GM19467 (cell line): ENCODE results near the gene PCGF3.

Experiments
- ATAC-seq: cut with Tn5 transposase; IDR thresholded peaks from one replicate; pipeline ENCODE4 v1.9.1; 2021; ENCODE audit warnings: mild to moderate bottlenecking, moderate library complexity; ENCODE audit not compliant: unreplicated experiment

PCGF3 gene, protein sequence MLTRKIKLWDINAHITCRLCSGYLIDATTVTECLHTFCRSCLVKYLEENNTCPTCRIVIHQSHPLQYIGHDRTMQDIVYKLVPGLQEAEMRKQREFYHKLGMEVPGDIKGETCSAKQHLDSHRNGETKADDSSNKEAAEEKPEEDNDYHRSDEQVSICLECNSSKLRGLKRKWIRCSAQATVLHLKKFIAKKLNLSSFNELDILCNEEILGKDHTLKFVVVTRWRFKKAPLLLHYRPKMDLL

DNA sequence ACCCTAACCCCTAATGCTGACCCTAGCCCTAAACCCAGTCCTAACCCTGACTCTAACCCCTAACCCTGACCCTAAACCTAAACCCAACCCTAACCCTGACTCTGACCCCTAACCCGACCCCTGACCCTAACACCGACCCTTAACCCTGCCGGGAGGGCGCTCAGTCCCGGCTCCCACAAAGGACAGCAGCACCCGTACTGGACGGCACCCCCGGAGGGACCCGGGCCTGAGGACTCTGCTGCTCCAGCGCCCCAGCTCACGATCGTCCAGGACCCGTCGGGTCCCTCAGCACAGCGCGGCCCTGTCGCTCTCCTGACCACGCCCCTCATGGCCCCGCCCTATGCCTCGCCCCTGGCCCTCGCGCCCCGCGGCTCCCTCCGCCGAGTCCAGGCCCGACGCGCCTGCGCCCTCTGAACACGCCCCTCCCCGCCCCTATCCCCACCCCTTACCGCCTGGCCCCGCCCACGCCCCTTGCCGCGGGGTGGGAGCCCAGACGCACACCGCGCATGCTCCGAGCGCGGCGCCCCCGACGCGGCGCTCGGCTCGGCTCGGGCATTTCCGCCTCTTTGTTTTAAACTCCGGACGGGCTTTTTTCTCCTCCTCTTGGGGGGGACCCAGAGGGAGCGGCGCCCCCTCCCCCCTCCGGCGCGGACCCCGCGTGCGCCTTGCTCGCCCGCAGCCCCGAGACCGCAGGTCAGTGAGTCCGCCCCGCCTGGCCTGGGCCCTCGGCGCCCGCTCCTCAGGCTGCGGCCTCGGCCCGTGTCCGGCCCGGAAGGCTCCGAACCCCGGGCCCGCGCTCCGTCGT is at the start of gene PCGF3:
Gene PCGF3, plus strand, starts transcription at position 555 of the 805 bp plus-strand sequence. CDS start 27,849 bp downstream, outside the sequence.
- peak; percentile 92 for ATAC-seq

DNA sequence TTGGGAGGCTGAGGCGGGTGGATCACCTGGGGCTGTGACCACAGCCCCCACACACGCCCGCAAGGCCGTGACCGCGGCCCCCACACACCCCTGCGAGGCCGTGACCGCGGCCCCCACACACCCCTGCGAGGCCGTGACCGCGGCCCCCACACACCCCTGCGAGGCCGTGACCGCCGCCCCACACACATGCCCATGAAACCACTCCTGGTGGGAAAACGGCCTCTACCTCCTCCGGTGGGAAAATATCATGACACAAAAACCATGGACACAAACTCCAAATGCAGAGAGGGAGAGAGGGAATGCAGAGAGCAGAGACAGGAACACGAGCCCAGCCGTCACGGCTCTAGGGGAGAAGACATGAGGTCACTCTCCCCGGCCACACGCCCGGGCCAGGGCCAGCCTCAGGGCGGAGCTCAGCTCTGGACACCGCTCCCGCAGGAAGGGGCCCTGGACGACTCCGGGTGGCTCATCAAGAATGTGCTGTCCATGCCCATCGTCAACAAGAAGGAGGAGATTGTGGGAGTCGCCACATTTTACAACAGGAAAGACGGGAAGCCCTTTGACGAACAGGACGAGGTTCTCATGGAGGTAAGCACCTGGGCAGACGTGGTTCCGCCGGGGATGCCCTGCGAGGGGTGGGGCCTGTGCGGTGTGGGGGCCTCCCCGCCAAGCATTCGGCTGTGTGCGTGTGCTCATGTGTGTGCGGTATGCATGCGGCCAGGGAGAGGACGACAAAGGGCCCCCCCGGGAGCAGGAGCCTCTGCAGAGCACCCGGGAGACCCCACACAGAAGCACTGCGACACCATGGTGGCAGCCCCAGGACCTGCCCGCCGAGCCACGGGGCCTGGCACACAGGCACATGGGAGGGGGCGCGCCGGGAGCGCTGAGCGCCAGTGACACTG is 48.9 kb upstream of the PCGF3 start:
- no peak for ATAC-seq

DNA sequence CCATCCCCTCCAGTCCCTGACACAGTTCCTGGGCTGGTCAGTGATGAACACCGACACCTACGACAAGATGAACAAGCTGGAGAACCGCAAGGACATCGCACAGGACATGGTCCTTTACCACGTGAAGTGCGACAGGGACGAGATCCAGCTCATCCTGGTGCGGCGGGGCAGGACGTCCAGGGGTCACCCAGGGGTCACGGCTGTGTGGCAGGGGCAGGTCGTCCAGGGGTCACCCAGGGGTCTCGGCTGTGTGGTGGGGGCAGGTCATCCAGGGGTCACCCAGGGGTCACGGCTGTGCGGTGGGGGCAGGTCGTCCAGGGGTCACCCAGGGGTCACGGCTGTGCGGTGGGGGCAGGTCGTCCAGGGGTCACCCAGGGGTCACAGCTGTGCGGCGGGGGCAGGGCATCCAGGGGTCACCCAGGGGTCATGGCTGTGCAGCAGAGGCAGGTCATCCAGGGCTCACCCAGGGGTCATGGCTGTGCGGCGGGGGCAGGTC is 48.2 kb upstream of the PCGF3 start:
- no peak for ATAC-seq

DNA sequence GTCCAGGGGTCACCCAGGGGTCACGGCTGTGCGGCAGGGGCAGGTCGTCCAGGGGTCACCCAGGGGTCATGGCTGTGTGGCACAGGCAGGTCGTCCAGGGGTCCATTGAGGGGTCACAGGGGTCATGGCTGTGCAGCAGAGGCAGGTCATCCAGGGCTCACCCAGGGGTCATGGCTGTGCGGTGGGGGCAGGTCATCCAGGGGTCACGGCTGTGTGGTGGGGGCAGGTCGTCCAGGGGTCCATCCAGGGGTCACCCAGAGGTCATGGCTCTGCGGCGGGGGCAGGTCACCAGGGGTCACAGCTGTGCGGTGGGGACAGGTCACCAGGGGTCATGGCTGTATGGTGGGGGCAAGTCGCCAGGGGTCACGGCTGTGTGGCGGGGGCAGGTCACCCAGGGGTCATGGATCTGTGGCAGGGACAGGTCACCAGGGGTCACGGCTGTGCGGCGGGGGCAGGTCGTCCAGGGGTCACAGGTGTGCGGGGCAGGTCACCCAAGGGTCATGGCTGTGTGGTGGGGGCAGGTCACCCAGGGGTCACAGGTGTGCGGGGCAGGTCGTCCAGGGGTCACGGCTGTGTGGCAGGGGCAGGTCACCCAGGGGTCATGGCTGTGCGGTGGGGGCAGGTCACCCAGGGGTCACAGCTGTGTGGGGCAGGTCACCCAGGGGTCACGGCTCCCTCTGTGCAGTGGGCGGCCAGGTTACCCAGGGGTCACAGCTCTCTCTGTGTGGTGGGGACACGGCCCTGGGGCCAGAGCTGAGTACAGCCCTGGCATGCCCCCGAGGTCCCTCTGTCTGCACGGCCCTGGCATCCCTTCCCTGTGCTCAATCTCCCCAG is 47.6 kb upstream of the PCGF3 start:
- ATAC-seq, result no peak

DNA sequence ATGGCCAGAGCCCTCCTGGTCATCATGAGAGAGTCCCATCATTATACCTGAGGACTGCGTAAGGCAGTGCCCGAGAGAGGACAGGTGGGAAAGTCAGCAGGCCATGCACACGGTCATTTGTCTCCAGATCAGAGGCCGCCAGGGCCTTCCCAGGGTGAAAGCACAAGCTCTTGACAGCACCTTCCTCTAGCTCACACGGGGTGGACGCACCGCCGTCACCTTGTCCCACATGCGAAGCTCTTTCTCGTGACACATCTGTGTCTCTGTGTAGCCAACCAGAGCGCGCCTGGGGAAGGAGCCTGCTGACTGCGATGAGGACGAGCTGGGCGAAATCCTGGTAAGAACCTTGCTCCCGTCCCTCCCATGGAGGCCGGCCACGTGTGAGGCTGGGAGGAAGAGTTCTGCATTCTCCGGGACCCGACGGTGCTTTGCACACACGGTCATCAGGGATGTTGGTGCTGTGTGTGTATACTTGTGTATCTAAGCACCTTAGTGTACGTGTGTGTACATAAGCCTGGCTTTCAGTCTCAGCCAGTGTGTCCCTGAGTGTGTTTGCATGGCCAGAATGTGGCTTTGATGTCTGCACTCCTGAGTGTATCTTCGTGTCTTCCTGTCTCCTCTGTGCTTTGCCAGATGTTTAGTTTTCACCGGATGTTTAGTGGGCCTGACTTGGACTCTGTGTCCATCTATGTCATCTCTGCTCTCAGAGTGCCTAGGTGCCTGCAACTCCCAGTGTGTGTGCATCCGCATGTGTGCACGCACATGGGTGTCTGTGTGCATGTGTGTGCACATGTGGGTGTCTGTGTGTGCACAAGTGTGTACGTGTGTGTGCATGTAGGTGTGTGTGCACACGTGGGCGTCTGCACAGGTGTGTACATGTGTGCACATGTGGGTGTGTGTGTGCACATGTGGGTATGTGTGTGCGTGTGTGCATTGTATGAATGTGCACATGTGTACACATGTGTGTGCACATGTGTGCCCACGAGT is 46.7 kb upstream of the PCGF3 start:
- no peak for ATAC-seq

DNA sequence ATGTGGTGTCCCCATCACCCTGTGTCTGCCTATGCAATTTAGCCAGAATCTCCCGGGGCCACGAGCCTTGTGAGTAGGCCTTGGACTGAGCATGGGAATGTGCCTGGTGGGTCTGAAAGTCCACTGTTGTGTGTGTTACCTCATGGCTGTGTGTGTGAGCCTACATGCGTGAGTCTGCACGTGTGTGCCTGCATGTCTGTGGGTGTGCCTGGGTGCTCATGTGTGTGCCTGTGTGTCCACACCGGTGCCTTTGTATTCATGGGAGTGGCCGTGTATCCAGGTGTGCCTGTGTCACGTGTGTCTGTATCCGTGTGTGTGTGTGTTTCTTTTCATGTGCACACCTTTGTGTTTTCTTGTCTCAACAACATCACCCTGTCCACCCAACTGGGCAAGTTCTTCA is 45.8 kb upstream of the PCGF3 start:
- ATAC-seq, result no peak

DNA sequence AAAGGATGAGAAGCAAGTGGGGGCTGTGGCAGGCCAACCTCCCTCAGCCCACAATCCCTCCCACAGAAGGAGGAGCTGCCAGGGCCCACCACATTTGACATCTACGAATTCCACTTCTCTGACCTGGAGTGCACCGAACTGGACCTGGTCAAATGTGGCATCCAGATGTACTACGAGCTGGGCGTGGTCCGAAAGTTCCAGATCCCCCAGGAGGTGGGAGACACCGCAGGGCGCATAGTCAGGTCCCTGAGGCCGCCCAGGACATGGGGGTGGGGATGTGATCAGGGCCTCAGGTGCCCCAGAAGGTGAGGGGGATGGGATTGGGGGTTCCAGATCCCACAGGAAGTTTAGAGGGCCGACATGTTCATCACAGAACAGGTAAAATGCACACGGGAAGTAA is 45.2 kb upstream of the PCGF3 start:
- no peak for ATAC-seq

DNA sequence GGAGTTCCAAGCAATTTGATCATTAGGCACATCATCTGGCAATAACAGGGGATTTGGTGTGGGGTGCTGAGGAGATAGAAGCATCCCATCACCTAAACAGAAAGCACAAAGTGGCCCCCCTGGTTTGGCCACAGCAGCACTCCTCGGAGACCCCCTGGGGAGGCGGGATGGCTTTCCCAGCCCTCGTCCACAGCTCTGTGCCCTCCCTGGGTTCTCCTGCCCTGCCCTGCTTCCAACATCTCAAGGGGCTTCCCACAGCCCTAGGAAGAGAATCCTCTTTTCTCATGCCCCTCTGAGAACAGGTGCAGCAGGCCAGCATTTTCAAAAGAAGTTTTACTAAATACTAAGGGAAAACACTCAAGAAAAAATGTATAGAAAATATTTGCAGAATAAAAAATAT is 44.4 kb upstream of the PCGF3 start:
- ATAC-seq, result no peak

DNA sequence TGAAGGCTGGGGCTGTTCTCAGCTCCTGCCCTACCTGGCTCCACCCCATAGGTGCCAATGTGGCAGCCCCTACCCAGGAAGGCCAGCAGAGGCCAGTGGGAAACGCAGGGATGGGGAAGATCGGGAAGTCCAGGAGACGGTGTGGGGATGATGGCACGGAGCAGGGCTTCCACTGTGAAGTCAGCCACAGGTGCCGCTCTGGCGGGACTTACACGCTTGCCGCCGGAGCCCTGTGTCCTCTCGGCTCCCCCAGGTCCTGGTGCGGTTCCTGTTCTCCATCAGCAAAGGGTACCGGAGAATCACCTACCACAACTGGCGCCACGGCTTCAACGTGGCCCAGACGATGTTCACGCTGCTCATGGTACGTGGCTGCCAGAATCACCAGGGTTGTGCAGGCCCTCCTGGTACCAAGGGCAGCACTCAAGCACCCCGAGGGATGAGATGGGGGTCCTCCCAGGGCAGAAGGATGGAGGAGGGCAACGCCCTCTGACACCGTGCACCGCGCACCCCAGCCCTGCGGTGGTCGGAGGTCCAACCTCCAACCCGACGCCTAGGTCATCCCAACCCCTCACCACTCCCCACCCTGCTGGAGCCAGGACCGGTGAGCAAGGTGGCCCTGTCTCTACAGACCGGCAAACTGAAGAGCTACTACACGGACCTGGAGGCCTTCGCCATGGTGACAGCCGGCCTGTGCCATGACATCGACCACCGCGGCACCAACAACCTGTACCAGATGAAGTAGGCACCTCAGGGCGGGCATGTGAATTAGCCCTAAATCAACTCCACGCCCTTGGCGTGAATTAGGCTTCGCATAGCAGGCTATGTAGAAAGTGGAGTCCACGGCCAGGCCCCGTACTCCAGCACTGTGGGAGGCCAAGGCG is 43.5 kb upstream of the PCGF3 start:
- ATAC-seq, result no peak

DNA sequence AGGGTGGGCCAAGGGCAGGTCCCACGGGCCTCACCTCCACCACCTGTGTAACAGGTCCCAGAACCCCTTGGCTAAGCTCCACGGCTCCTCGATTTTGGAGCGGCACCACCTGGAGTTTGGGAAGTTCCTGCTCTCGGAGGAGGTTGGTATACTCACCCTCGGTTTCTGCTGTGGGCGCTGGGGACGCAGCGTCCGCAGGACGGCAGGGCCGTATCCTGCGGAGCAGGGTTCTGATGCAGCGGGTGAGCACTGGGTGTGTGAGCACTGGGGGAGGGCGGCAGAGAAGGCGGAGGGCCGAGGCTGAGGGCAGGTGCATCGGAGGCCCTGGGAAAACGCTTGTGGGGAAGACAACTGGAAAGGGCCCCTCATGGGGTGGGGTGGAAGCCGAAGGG is 42.6 kb upstream of the PCGF3 start:
- ATAC-seq, result no peak

DNA sequence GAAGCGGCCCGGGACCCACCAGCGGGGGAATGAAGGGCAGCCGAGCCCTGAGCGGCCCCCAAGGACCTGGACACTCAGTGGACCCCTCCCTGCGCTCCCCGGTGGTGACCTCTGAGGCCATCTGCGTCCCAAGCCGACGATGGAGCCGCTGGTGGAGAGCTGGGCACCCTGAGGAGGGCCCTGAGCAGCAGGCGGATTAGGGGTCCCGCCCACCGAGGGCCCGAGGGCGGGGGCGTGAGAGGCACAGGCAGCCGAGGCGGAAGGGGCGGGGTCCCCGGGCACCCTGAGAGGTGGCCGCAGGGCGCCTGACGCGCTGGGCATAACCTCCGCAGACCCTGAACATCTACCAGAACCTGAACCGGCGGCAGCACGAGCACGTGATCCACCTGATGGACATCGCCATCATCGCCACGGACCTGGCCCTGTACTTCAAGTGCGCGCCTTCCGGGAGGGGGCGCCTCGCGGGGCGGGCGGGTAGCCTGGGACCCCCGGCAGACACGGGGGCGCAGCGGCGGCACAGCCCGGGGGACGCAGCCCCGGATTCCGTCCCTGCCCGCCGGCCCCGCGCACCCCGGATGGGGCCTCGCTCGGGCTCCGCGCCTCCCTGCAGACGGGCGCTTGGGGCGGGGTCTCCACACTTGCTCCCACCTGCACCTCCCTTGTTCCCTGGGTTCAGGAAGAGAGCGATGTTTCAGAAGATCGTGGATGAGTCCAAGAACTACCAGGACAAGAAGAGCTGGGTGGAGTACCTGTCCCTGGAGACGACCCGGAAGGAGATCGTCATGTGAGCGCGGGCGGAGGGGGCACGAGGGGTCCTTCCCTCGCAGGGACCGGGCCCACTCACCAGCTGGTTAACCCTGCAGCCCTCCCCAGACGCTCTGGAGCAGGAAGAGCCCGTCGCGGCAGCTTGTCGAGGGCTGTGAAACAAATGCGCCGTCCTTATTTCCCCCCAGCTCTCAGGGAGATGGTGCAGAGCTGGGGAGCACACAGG is 41.9 kb upstream of the PCGF3 start:
- peak; percentile 68 for ATAC-seq

DNA sequence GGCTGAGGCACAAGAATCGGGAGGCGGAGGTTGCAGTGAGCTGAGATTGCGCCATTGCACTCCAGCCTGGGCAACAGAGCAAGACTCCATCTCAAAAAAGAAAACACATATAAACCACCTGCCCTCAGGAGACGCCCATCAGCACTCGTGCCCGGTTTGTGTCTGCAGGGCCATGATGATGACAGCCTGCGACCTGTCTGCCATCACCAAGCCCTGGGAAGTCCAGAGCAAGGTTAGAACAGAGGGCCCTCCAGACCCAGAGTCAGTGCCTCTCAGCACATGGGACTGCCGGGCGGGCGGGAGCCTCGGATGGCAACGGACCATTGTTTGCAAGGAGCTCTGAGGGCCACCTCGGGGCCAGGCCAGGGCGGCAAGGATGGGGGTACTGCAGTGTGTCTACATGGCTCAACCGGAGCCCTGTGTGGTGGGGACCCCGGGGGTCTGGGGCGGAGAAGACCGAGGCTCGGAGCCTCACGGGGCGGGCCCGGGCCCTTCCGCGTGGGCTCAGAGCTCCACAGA is 40.9 kb upstream of the PCGF3 start:
- ATAC-seq, result no peak

DNA sequence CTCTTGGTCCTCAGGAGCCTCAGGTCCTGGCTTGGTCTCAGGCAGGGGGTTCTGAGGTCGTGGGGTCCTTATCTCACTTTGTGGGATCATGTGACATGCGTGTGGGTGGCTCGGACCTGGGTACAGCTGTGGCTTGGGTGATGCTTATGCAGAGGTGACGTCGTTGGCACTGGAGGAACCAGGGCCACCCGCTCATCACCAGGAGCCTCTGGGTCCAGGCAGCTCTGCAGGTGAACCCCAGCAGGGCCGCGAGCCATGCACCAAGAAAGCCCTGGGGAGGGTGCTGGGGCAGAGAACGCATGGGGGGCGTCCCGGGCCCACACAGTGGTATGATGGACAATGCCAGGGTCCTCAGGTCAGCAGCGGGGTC is 40.3 kb upstream of the PCGF3 start:
- no peak for ATAC-seq

DNA sequence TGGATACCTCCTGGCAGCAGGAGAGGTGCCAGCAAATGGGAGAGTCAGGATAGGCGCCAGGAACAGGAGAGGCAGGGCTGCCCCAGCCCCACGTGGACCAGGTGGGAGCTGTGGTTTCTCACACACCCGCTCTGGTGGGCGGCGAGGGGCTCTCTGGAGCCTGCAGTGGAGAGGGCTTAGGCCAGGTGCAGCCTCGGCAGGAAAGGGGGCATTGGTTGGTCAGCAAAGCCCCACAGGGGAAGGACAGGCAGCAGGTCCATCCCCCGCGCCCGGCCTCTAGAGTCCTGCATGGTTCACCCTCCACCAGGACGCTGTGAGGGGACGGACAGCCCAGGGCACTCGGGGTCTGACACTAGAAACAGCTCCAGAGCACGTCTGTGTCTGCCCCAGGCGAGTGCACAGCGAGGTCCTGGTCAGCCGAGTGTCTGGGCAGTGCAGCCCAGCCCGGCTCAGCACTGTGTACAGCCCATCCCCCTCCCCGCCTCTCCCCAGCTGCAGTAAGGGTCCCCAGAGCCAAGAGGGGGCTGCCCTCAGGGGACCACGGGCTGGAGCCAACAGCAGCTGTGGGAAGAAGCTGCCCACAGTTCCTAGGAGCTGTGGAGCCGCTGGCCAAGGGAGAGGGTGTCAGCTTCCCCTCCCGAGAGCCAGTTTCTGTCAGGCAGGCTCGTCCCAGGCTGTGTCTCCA is 39.7 kb upstream of the PCGF3 start:
- no peak for ATAC-seq

DNA sequence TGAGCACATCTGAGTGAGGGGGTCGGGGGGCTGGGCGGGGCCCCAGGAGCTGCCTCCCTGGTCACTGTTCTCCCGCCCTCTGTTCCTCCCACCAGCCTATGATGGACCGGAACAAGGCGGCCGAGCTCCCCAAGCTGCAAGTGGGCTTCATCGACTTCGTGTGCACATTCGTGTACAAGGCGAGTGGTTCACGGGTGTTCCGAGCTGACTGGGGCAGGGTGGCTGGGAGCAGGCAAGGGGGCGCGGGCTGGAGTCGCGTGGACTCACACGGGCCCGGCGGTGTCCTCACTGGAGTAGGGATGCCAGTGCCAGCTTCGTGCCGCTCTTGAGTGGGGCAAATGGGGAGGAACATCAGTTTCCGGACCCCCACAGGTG is 39.2 kb upstream of the PCGF3 start:
- ATAC-seq, result no peak

DNA sequence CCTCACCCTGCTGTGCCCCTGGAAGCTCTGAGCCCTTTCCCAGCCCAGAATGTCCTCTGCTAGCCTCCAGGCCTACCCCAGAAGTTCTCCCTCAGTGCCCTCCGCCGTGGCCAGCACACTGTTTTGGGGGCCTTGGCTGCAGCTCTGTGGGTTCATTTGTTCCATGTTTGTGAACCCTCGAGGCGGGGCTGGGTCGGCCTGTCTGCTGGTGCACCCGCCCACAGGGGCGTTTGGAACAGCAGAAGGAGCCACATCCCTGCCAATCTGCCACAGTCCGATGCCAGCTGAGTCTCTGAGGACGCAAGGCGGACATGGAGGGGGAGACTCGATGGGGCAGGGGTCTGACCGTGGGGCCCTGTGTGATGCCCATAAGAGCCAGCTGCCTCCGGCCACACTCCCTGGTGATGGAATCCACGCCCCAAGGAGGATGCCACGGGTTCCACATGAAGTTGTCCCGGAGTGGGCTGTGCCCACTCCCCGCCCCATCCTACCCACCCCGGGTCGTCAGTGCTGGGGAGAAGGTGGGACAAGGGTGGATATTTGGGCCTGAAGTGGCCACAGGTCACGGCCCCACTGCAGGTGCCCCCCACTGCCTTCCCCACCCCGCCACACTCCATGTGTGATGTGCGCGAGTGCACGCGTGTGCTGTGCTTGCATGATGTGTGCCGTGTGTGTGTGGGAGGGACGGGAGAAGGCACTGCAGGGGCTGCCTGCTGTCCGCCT is 38.6 kb upstream of the PCGF3 start:
- ATAC-seq, result no peak
